GM19023 (cell line): ENCODE data around the gene PTPRS.

Experiments
- ATAC-seq: cut with Tn5 transposase; IDR thresholded peaks from one replicate; pipeline ENCODE4 v1.9.1; 2021; ENCODE audit warnings: mild to moderate bottlenecking, moderate library complexity; ENCODE audit not compliant: unreplicated experiment

Gene PTPRS

DNA sequence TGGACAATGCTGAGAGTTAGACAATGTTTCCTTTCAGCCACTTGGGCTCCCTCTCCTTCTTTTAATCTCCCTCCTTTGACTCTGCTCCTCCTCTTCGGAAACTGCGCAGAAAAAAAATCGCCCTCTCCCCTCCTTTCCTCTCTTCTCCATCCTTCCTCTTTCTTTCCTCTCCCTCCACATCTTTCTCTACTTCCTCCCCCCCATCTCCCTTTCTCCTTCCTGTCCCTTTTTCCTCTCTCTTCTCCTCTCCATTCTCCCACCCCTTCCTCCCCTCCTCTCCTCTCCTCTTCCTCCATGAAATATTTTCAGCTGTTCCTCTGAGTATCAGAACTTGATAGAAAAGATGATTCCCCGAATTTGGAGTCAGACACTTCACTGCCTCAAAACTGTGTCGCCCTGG is 15.1 kb upstream of the PTPRS start:
- no peak for ATAC-seq

DNA sequence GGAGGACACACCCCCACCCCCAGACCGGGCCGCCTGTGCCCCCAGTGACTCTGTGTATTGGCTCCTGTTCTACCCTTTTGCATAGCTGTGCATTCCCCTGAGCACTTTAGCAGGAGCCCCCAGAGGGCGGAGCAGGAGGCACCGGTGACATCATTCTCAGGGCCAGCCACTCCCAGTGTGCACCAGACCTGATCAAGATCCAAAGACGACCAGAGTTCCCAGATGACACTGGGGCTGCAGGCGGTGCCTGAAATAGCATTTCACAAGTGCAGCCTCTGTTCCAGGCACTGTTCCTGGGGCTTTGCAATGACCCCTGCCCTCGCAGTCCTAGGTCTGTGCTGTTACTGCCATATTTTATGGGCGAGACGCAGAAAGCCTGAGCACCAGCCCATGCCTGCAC is 14.5 kb upstream of the PTPRS start:
- no peak for ATAC-seq

DNA sequence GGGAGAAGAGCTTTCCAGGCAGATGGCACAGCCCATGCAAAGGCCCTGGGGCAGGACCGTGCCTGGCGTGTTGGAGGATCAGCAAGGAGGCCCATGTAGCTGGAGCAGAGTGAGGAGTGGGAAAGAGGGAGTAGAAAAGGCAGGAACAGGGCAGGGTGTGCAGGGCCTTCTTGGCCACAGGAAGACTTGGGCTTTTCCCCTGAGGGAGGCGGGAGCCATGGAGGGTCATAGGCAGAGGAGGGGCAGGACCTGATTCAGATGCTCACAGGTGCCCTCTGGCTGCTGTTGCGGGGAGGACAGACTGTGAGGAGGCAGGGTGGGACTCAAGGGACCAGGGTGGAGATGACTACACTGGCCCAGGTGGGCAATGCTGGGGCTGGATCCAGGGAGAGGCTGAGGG is 13.8 kb upstream of the PTPRS start:
- ATAC-seq: no peak

DNA sequence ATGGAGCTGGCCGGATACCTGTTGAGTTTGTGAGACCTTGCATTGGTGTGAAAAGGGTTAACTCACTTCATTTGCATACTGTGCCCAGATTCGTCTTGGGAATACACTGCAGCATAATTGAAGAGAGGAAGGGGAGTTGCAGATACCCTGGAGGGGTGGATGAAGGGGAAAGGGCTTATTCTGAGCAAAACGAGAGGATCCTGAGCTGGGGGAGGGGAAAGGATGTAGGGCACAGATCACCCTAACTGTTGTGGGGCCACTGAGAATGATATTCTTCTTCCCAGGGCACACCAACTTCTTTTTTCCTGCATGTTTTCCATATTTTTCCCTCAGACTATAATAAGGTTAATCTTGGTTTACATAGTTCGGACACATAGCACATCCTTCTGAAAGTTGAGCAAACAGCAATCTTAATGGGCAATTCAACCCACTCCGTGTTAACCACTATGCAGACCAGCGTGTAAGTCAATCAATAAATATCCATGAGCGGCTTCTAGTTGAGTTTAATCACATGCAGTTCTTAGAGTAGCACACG is 11.7 kb upstream of the PTPRS start:
- ATAC-seq: no peak

DNA sequence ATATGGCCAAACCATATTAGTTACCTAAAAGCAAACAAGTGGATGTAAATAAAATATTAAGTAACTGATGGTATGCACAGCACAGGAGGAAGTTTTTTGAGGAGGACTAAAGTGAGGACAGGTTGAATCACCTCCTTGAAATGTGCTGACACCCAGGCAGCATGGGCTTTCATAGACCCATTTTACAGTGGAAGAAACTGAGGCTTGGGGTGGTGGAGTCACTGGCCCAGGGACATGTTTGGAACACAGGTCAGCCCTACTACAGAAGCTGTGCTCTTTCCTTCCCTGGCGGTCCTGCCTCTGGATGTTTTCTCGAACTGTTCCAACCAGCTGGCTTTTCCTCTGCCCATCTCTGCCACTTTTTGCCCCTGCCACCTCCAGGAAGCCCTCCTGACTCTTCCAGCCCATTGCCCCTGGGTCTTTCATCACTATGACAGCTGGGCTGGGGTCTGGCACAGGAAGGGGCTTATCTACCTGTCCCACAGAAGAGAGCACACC is 11.2 kb upstream of the PTPRS start:
- no peak for ATAC-seq

DNA sequence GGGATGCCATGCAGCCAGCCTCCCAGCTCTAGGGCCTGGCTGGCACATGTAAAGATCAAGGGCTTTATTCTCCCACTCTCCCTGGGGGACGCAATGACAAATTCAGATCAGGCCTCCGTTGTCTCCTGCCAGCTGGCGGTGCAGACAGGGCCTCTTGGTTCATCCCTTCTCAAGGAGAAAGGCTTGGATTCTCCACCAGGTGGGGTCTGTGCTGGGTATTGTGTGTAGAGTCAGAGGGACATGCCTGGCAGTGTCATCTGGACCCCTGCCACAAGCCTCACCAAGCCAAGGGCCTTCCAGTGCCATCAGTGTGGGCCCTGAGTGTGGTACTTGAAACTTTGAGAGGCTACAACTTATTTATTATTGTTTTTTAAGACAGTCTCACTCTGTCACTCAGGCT is 8.4 kb upstream of the PTPRS start:
- ATAC-seq: no peak

DNA sequence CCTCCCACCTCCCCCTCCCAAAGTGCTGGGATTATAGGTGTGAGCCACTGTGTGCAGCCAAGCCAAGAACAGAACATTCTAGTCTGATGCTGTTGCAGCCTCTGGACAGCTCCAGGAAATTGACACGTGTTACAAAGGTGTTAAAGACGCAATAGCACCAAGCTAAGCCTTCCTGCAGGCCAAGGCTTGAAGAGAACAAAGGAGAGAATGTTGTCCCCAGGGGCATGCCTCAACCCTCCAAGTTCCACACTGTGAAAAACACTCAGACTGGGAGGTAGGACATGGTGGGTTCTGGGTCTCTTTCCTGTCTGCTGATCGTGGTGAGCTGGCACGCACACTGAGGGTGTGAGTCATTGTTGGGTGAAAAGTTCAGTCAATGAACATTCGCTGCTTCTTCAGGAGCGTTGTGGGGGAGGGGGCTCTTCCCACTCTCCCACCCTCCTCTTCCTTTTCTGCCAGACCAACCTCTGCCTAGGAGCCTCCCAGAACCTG is 5.3 kb upstream of the PTPRS start:
- ATAC-seq: no peak

DNA sequence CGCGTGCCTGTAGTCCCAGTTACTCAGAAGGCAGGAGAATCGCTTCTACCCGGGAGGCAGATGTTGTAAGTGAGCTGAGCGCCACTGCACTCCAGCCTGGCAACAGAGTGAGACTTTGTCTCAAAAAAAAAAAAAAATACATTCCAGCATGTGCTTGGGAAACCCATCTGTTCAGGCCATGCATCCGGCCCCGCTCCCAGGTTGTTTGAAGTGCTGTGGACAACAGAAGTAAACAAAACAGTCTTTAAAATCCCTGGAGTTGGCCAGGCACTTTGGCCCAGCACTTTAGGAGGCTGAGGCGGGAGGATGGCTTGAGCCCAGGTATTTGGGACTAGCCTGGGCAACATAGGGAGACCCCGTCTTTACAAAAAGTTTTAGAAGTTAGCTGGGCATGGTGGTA is 3.2 kb upstream of the PTPRS start:
- ATAC-seq: no peak

DNA sequence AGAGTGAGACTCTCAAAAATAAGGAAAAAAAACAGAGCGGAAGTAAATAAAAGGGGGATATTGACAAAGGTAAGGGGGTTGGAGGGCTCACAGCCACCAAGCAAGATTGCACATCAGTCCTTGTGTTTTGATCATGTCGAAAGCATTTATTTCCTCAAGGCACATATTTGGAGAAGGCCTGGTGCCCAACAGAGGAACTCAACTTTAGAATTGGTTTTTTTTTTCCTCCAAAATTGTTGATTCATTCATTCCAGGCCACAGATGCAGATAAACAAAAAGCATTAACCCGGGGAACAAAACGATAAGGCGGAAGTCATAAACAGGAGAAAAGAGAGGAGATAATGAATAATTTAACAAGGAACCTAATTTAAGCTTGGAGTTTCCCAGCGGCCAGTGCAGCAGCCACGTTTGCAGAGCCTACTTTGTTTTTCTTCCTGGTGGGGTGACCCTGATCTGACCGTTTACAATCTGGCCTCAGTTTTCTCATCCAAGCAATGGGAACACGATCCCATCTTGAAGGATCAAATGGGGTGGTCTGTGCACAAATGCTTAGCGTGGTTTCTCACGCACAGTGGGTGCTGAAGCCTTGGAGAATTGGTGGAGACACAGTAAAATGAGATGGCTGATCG is 2.1 kb upstream of the PTPRS start:
- ATAC-seq: no peak

DNA sequence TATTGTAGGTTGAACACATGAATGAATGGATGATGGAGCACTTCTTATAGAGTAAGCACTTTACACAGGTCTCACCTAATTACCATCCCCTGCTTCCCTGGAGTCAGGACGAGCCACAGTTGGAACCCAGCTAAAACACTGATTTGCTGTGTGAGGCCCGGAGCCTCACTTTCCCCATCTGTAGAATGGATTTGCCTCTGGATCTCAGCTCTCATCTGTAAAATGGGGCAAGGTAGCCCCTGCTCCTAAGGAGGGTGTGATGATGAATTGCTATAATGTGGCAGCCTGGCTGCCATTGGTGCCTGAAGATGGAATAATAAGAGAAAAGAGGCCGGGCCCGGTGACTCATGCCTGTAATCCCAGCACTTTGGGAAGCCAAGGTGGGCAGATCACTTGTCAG is 1.4 kb upstream of the PTPRS start:
- ATAC-seq: no peak

DNA sequence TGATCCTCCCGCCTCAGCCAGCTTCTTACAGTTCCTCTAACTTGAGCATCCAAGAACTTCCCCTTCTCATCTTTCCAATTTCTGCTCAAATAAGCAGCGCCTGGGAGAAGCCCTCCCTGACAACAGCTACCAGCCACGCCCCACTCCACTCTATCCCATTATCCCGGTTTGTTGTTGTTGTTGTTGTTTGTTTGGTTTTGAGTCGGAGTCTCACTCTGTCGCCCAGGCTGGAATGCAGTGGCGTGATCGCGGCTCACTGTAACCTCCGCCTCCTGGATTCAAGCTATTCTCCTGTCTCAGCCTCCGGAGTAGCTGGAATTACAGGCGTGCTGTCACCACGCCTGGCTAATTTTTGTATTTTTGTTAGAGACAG is 822 bp upstream of the PTPRS start:
- ATAC-seq: no peak

DNA sequence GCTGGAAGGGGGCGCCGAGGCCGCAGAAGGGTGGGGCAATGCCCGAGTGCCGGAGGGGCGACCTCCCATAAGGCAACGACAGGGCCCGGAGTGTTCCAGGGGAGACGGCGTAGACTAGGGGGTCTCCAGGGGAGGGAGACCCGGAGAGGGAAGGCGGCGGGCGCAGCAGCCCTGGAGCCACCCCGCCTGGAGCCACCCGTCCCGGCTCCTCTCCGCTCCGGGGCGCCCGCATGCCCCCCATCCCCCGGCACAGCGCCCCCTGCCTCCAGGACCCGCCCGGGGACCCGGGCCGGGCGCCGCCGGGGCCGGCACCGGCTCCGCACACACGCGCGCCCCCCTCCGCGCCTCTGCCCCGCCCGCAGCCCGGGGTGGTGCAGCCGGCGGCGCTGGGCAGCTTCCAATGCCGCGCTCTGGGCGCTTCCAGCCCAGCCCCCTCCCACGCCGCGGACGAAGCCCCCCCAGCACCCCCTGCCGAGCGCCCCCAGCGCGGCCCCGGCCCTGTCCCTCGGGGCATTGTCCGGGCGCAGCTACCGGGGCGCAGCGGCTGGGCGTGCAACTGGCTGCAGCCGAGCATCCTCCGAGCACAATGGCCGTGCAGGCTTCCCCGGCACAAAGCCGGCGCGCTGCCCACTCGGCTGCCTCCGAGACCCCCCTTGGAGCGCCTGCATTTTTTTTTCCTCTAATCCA is 519 bp downstream of the PTPRS start:
- peak; percentile 20 for ATAC-seq

DNA sequence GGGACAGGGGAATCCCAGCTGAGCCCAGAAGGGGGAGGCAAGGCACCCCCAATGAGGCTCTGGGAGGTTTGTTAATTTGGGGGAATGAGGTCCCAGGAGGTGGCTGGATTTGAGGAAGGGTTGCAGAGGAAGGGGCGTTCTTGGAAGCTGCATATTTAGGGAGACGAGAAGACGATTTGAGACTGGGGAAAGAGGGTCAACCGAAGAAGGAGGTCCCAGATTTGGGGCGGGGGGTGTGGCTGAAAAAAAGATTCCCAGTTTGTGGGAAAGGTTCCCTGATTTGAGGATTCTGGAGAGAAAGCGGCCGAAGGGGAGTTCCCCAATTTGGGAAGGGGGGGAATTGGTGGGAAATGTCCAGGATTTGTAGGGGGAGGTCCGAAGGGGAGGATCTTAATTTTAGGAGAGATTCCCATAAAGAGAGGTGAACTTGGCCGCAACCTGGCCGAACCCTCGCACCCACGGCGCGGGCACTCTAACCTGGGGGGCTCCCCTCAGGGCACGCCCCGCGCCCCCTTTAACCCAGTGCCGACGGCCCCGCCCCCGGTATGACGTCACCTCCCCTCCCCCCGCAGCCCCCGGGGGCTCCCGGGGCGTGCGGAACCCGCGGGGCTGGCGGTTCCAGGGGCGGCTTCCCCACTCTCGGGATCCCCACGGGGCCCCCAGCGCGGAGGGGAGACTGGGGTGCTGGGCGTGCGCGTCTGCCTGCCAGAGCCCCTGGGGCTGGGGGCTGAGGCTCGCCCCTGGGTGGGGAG is 1.2 kb downstream of the PTPRS start:
- ATAC-seq: peak; percentile 9

DNA sequence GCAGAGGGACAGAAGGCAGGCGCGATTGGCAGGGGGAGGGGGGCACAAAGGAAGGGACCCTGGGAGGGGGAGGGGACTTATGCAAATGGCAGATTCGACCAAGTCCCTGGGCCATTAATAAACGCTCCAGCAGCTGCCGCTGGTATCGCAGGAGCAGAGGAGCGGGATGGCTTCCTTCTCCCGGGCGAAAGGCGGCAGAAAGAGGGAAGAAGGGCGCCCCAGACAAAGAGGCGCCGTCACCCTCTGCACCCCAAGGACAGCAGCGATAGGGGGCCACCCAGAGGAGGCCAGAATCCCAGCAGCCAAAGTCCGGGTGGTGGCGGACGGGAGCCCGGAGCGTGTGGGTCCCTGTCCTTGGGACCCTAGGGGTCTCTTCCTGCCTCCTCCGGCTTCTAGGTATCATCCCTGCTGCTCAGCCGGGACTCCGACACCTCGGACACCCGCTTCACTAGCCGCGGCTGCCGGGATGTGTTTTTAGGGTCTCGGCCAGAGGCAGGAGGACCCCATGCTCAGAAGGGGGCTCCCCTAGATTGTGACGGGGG is 1.9 kb downstream of the PTPRS start:
- no peak for ATAC-seq

DNA sequence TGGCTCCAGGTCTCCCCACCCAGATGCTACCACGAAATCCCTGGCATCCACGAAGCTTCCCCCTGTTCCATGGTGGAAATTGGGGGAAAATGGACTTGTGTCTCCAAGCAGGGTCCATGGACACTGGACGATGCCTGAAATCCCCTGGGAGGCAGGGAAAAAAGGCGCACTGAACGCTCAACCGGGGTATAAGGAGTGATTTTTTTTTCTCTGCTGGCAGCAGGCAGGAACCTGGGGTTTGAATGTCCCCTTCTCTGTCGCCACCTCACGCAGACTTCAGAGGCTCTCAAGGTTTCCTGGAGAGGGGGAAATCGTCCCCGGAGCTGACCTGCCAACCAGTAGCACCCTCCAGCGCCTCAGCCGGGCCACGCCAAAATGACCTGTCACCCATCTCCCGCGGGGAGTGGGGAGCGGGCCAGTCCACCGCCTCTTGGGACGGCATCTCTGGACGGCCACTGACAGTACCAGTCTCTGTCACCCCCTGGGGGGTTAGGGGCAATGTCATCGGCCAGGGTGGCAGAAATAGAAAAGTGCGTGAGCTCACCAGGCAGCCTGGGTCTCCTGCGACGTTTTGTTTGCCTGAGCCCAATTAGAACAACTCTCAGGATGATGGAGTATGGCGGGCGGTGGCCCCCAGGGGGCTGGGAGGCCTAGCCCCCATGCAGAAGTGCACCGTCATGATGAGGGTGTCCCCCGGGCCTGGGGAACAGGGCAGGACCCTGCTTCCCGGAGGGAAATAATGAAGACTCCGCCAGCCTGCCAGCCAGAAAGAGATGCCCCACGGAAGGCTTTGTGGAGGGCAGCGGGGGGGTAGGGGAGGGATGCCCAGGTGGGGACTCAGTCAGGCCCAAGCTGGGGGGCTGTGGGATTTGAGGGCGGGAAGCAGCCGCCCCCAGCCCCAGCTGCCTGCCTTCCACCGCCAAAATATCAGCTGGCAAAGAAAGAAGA is 2.6 kb downstream of the PTPRS start:
- ATAC-seq: no peak

DNA sequence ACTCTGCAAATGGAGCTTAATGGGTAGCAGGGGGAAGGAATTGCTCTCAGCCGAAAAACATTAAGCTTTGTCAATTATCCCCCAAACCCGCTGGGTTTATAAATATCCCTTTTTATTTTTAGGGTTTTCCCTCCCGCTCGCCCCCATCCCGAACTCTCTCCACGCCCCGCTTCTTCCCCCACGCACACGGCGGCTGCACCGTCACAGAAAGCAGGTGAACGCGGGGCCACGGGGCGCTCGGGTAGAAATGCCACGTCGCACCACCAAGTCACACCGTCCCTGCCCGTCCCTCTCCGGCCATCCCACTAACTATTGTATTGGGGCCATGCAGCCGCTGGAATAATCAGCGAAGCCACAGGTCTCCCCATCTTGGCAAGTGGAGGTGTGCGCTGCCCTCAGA is 3.5 kb downstream of the PTPRS start:
- no peak for ATAC-seq

DNA sequence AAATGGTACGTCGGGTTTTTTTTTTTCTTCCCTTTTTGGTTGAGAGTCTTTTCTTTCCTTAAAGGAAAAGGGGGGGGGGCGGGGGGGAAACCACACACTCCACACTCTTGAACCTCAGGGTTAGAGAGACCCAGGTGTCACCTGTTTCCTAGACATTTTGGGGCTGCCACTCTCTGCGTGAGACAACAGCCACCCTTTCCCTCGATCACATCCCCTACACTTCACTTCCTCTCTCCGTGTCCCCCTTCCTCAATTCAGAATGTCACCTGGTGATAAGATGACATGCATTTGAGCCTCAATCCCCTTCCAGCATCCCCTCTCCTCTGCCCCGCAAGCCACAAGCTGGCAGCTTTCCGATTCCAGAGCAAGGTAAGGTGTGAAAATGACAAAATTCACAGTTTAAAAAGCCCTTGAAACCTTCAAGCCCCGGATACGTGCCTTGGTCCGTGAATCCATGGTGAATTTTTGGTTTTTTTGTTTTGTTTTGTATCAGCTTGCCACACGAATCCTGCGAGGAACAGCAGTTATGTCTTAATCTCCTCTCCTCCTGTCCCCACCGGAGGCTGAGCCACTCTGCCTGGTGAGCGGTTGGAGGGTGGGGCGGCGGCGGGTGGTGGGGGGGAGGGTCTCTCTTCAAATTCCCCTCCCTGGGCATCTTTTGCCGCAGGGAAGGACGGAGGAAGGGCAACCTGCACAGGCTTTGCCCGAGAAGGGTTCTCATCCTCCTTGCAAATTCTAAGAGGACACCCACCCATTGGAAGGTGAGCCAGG is 4.2 kb downstream of the PTPRS start:
- ATAC-seq: no peak

DNA sequence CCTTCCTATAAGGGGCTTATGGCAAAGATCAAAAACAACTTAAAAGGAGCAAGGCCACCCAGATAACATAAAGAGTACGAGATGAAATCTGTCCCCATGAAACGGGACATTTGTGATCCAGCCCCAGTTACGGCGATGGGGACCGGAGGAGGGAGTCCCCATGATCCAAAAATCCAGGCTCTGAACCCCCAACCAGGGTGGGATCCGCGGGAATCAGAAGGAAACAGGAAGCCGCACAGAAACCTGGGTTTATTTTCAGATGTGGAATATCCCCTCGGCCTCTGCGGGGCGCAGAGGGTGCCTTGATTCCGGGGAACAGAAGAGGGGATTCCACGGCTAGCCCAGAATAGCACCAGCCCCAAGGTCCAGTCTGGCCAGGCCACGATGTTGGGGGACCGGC is 5.0 kb downstream of the PTPRS start:
- ATAC-seq: no peak

DNA sequence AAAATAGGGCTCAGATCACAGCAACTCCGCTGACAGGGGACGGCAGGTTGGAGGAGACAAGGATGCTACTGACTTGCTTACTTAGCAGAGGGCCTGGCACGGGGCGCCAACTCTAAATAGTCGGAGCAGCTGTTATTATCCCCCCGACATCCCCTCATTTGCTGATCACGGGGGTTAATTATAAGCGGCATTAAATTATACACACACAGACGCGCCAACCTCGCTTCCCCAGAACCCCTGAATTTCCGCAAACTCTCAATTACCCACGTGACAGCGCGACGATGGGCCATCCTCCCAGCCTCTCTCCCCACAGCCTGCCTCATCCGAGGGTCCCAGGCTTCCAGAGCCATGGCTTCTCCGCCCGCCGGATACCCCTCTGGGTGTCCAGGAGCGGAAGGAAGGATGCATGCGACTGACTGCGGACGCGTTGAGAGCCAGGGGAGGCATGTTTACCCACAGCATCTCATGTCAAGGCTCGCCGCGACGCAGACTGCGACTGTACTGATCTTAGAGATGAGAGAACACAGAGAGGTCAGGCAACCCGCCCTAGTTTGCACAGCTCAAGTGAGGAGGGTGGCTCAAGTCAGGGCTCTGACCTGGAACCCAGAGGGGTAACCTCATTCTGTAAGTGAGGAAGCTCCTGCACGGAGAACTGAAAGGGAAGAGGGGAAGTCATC is 5.7 kb downstream of the PTPRS start:
- no peak for ATAC-seq
